Measurements from ENCODE around the gene TTYH2. TPM values are rescaled to one million over a fixed set of nuclear protein-coding genes. Genes with fewer than 3 reads are reported as not detected.

TTYH2 gene, protein sequence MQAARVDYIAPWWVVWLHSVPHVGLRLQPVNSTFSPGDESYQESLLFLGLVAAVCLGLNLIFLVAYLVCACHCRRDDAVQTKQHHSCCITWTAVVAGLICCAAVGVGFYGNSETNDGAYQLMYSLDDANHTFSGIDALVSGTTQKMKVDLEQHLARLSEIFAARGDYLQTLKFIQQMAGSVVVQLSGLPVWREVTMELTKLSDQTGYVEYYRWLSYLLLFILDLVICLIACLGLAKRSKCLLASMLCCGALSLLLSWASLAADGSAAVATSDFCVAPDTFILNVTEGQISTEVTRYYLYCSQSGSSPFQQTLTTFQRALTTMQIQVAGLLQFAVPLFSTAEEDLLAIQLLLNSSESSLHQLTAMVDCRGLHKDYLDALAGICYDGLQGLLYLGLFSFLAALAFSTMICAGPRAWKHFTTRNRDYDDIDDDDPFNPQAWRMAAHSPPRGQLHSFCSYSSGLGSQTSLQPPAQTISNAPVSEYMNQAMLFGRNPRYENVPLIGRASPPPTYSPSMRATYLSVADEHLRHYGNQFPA
- 10 to 100 TPM; 18.2 to 26.0 TPM for total RNA-seq

DNA sequence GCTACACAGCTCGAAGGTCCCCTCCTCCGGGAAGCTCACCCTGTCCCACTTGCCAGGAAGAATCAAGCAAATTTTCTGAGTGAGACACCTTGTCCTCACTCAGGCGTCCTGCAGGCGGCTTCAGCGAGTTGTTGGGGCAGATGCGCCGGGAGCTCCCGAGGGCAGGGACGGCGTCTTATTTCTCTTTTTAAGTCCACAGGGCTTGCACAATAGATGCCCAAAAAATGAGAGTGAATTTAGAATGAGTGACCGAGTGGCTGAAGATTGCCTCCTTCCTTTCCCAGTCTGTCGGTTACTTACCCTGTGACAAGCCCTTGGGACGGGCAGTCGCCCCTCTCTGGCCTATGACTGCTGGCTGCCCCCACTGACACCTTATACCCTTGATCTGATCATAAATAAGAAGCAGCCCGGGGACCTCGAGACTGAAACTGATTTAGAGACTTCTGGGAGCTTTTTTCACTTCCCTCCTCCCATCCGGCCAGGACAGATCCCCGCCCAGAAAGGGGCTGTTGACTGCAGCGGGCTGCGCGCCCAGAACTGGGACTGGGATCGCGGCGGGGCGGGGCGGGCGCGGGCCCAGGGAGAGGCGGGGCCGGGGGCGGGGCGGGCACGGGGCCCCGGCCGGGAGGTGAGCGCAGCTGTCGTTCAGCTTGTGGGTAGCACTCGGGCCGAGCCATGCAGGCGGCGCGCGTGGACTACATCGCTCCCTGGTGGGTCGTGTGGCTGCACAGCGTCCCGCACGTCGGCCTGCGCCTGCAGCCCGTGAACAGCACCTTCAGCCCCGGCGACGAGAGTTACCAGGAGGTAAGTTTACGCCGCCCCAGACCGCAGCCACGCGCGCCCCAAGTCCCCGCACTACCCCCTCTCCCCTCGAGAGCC is at the start of gene TTYH2:
TTYH2 (plus strand) TSS at position 659 of the 879 bp plus-strand sequence; CDS start at position 676, 17 bp downstream.
- Histone ChIP-seq H3K4me1 (peaks cover 0 to 74% of the 10 kb centered on the region in 2 donors), H3K27ac (peak within 1 kb of the TSS; percentile 85 to 88), H3K9me3 (no peaks in the 10 kb centered on the region), H3K4me3 (peak within 1 kb of the TSS; percentile 54 to 61), H3K36me3 (peaks cover 21% of the 10 kb centered on the region), H3K27me3 (no peaks in the 10 kb centered on the region)
- TF ChIP-seq, protein P1, sequence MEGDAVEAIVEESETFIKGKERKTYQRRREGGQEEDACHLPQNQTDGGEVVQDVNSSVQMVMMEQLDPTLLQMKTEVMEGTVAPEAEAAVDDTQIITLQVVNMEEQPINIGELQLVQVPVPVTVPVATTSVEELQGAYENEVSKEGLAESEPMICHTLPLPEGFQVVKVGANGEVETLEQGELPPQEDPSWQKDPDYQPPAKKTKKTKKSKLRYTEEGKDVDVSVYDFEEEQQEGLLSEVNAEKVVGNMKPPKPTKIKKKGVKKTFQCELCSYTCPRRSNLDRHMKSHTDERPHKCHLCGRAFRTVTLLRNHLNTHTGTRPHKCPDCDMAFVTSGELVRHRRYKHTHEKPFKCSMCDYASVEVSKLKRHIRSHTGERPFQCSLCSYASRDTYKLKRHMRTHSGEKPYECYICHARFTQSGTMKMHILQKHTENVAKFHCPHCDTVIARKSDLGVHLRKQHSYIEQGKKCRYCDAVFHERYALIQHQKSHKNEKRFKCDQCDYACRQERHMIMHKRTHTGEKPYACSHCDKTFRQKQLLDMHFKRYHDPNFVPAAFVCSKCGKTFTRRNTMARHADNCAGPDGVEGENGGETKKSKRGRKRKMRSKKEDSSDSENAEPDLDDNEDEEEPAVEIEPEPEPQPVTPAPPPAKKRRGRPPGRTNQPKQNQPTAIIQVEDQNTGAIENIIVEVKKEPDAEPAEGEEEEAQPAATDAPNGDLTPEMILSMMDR (IDR thresholded peaks at IDR 0.05) = peak; percentile 12 to 37
- DNase-seq (ENCODE audit: low spot score) = peak; percentile 91

DNA sequence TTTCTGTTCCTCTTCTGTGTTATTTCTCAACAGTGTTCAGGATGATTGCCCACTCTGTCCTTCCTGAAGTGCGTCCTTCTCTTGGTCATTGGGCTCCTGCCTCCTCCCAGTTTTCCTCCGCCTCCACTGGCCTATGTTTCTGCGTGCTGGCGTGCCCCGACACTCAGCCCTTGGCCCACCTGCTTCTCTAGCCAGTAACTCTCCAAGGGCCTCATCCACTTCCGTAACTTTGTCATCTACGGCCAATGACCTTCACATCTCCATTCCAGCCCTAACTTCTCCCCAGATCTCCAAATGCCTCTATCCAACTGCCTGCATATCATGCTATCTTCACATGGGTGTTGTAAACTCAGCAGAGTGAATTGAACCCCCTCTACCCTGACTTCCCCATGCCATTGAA is 49.5 kb upstream of the TTYH2 start:
- Histone ChIP-seq H3K27ac (no peak overlapping the region), H3K4me3 (no peak overlapping the region), H3K4me1 (no peaks in the 10 kb centered on the region), H3K36me3 (no peaks in the 10 kb centered on the region), H3K9me3 (peaks cover 0 to 8% of the 10 kb centered on the region in 2 donors), H3K27me3 (no peaks in the 10 kb centered on the region)
- TF ChIP-seq, protein P1 (IDR thresholded peaks at IDR 0.05) = no peak
- no peak for DNase-seq (ENCODE audit: low spot score)

DNA sequence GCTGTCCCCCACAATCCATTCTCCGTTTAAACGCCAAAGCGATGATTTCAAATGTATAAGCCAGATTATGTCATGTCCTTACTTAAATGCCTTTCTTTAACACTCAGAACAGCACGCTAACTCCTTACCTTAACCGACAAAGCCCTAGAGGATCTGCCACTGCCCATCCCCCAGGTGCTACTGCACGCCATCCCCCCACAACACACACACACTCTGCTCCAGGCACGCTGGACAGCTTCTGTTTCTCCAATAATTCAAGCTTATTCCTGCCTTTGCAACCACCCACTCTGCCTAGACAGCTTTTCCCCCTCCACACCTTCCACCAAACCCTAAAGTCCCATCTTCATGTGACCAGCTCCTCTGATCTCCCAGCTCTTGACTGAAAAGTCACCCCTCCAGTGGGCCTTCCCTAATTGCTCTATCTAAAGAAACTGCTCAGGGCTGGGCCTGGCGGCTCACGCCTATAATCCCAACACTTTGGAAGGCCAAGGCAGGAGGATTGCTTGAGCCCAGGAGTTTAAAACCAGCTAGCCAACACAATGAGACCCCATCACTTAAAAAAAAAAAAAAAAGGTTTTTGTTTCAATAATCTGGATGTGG is 48.8 kb upstream of the TTYH2 start:
- no peaks in the 10 kb centered on the region for H3K4me1 ChIP-seq
- H3K9me3 ChIP-seq = peaks cover 0 to 6% of the 10 kb centered on the region in 2 donors
- H3K27ac ChIP-seq = no peak overlapping the region
- no peak overlapping the region for H3K4me3 ChIP-seq
- TF ChIP-seq, protein P1 (IDR thresholded peaks at IDR 0.05) = no peak
- H3K27me3 ChIP-seq = no peaks in the 10 kb centered on the region
- DNase-seq (ENCODE audit: low spot score) = no peak
- no peaks in the 10 kb centered on the region for H3K36me3 ChIP-seq

DNA sequence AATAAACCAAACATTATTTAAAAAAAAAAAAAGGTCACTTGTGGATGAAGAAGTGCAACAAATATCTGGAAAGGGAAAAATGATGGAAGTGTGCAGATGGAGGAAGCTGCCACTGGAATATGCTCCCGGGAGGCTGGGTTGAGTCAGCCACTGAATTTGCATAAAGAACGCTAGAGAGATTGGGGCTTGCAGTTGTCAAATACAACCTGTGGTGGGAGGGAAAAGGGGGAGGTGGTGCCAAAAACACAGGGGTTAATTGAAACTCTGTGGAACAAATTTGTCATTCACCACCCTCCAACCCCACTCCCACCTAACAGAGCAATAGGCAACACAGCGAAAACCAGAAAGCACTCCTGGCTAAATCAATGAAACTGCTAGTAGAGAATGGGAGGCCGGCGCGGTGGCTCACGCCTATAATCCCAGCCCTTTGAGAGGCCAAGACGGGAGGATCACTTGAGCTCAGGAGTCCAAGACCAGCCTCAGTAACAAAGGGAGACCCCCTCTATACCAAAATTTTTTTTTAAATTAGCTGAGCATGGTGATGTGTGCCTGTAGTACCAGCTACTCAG is 47.5 kb upstream of the TTYH2 start:
- Histone ChIP-seq H3K4me1 (no peaks in the 10 kb centered on the region), H3K27ac (no peak overlapping the region), H3K9me3 (peaks cover 0 to 6% of the 10 kb centered on the region in 2 donors), H3K4me3 (no peak overlapping the region), H3K27me3 (no peaks in the 10 kb centered on the region), H3K36me3 (no peaks in the 10 kb centered on the region)
- no peak for DNase-seq (ENCODE audit: low spot score)
- TF ChIP-seq, protein P1 (IDR thresholded peaks at IDR 0.05) = no peak

DNA sequence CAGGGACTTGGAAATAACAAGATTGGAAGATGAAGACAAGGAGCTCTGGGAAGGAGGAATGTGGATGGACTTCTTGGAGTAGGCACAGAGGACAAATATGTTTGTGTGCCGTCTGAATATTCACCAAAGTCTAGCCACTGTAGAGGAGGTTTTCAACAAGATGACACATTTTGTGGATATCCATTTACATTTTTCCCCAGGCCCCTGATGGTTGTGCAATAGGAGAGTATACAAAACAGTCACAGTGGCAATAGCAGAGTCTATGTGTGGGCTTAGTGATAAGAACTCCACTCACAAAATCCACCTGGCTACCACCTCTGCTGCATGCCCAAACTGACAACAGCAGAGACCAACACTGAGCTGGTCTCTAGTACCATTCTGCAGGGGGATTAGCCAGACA is 42.4 kb upstream of the TTYH2 start:
- no peaks in the 10 kb centered on the region for H3K4me1 ChIP-seq
- TF ChIP-seq, protein P1 (IDR thresholded peaks at IDR 0.05) = no peak
- H3K27me3 ChIP-seq = no peaks in the 10 kb centered on the region
- no peak overlapping the region for H3K4me3 ChIP-seq
- H3K27ac ChIP-seq = no peak overlapping the region
- H3K36me3 ChIP-seq = no peaks in the 10 kb centered on the region
- no peak for DNase-seq (ENCODE audit: low spot score)
- H3K9me3 ChIP-seq = peaks cover 0 to 6% of the 10 kb centered on the region in 2 donors

All from right atrium auricular region (tissue), 2 donors.